Activated CD4-positive, alpha-beta T cell treated with anti-CD3 and anti-CD28 coated beads, Interleukin-2, amount 50 U/mL, for 16 hours (primary cell): ENCODE data around the gene SGPL1.

Experiments used
- DNase-seq: peaks from one replicate; pipeline ENCODE4 v3.0.0-alpha.2; 2020

SGPL1 gene

DNA sequence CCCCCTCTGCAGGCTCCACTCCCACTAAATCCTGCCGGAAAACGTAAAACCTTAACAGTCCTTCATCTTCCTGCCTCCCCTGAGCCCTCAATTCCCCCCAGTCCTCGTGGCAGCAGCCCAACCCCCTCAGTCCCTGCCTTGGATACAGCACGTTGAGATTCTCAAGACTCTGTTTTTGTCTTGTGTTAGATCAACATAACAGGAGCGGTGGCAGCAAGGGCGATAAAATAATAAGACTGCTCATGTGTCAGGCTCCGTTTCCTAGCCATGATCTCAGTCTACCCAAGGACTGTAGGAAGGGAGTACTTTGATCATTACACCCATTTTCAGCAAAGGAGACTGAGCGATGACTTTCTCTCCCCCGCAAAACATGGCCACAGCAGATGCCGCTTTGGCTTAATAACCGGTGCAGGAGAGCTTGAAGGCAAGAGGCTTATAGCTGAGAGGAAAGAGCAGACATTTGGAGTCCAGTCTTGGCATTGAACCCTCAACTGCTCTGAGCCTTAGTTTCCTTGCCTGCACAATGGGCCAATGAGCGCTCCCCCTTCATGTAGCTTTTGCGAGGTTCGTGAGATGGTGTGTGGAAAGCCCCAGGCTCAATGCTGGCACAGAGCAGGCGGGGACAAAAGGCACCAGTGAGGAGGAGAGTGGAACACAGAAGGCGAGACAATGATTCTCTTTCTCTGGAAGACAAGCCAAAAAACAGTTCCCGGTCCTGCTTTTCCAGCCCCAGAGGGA, 114.7 kb downstream of the SGPL1 start:
- no peak for DNase-seq
